GM23338 (cell line): ENCODE measurements around the gene UQCRC1. TPM values are rescaled to one million over a fixed set of nuclear protein-coding genes. Genes with fewer than 3 reads are reported as not detected.

Source experiments
- ATAC-seq: fragments of 200-7000 bp; cut with Tn5 transposase; 3 replicates; pipeline ENCODE4 v1.9.1; 2020
- DNase-seq: peaks from one replicate; pipeline ENCODE4 v3.0.0-alpha.2; 2015; ENCODE audit warnings: low spot score
- H2AFZ ChIP-seq: fragments of 200-600 bp; sonication (generic); 2 replicates; pipeline ENCODE4 v1.8.0; 2016; ENCODE audit warnings: antibody characterized with exemption, mild to moderate bottlenecking, moderate library complexity
- H3F3A ChIP-seq: fragments of 200-600 bp; sonication (generic); replicated peaks from 2 replicates; pipeline ENCODE4 v1.8.0; 2017; ENCODE audit warnings: antibody characterized with exemption, mixed run types, low read depth
- H3K27ac ChIP-seq: fragments of 200-600 bp; sonication (generic); 2 replicates; pipeline ENCODE4 v1.6.1; 2016; ENCODE audit warnings: low read depth
- H3K27me3 ChIP-seq: fragments of 200-600 bp; sonication (generic); 2 replicates; pipeline ENCODE4 v1.8.0; 2016; ENCODE audit warnings: mild to moderate bottlenecking, mixed run types, moderate library complexity; ENCODE audit not compliant: insufficient read depth
- H3K36me3 ChIP-seq: fragments of 200-600 bp; sonication (generic); 2 replicates; pipeline ENCODE4 v1.8.0; 2016; ENCODE audit warnings: mild to moderate bottlenecking; ENCODE audit not compliant: insufficient read depth
- H3K4me1 ChIP-seq: fragments of 200-600 bp; sonication (generic); 2 replicates; pipeline ENCODE4 v1.8.0; 2016; ENCODE audit warnings: mild to moderate bottlenecking, moderate library complexity; ENCODE audit not compliant: insufficient read depth
- H3K4me2 ChIP-seq: fragments of 200-600 bp; sonication (generic); 2 replicates; pipeline ENCODE4 v1.7.1; 2017; ENCODE audit warnings: mixed run types
- H3K4me3 ChIP-seq: fragments of 200-600 bp; sonication (generic); 2 replicates; pipeline ENCODE4 v1.6.1; 2016; ENCODE audit warnings: mixed run types
- H3K79me2 ChIP-seq: fragments of 200-600 bp; sonication (generic); replicated peaks from 2 replicates; pipeline ENCODE4 v1.8.0; 2017; ENCODE audit warnings: mild to moderate bottlenecking; ENCODE audit not compliant: insufficient read depth
- H3K9me2 ChIP-seq: fragments of 200-600 bp; sonication (generic); 2 replicates; pipeline ENCODE4 v1.8.0; 2017; ENCODE audit not compliant: insufficient read depth
- H4K20me1 ChIP-seq: fragments of 200-600 bp; sonication (generic); replicated peaks from 2 replicates; pipeline ENCODE4 v1.8.0; 2017; ENCODE audit warnings: mild to moderate bottlenecking; ENCODE audit not compliant: insufficient read depth
- H3K27ac Mint-ChIP-seq: 2 replicates; pipeline ENCODE4 v1.8.0; 2020; ENCODE audit warnings: inconsistent platforms, mild to moderate bottlenecking, moderate library complexity, mixed read lengths
- H3K27me3 Mint-ChIP-seq: 3 replicates; pipeline ENCODE4 v1.8.0; 2022; ENCODE audit warnings: low read depth, mild to moderate bottlenecking, moderate library complexity, mixed read lengths, inconsistent platforms; ENCODE audit not compliant: insufficient read depth, poor library complexity
- H3K36me3 Mint-ChIP-seq: 3 replicates; pipeline ENCODE4 v1.8.0; 2021; ENCODE audit warnings: low read depth, mild to moderate bottlenecking, inconsistent platforms, moderate library complexity, mixed read lengths
- H3K4me1 Mint-ChIP-seq: 3 replicates; pipeline ENCODE4 v1.8.0; 2020; ENCODE audit warnings: mild to moderate bottlenecking, inconsistent platforms, mixed read lengths
- H3K4me3 Mint-ChIP-seq: 3 replicates; pipeline ENCODE4 v1.8.0; 2021; ENCODE audit warnings: moderate library complexity, mild to moderate bottlenecking, inconsistent platforms, mixed read lengths
- H3K9me3 Mint-ChIP-seq: 3 replicates; pipeline ENCODE4 v1.8.0; 2020; ENCODE audit warnings: moderate library complexity, mild to moderate bottlenecking, inconsistent platforms, mixed read lengths
- CREB1 ChIP-seq: fragments of 250-450 bp; sonication (Bioruptor Pico); IDR thresholded peaks from 2 replicates; pipeline ENCODE4 v1.5.0; 2020; ENCODE audit warnings: low read depth, mild to moderate bottlenecking, moderate library complexity
- EZH2 ChIP-seq: fragments of 200-600 bp; sonication (generic); IDR thresholded peaks from one replicate; pipeline ENCODE4 v1.8.0; 2017; ENCODE audit warnings: antibody characterized with exemption, mild to moderate bottlenecking, low read depth; ENCODE audit not compliant: unreplicated experiment
- EZH2phosphoT487 ChIP-seq: fragments of 200-600 bp; sonication (generic); IDR thresholded peaks from one replicate; pipeline ENCODE4 v1.8.1; 2018; ENCODE audit warnings: antibody characterized with exemption; ENCODE audit not compliant: unreplicated experiment
- JUNB ChIP-seq: IDR thresholded peaks from one replicate; pipeline ENCODE4 v1.6.1; 2016; ENCODE audit warnings: antibody characterized with exemption; ENCODE audit not compliant: unreplicated experiment
- NANOG ChIP-seq: IDR thresholded peaks from 2 replicates; pipeline ENCODE4 v1.6.1; 2016; ENCODE audit warnings: antibody characterized with exemption, borderline replicate concordance
- POLR2AphosphoS5 ChIP-seq: IDR thresholded peaks from 2 replicates; pipeline ENCODE4 v1.6.1; 2016; ENCODE audit warnings: antibody characterized with exemption, low read depth
- STAT1 ChIP-seq: IDR thresholded peaks from one replicate; pipeline ENCODE4 v1.6.1; 2016; ENCODE audit warnings: antibody characterized with exemption; ENCODE audit not compliant: unreplicated experiment
- ZNF114 ChIP-seq: fragments of 250-450 bp; sonication (Bioruptor Pico); IDR thresholded peaks from 2 replicates; pipeline ENCODE4 v1.5.0; 2020; ENCODE audit warnings: mild to moderate bottlenecking, moderate library complexity
- ZNF331 ChIP-seq: fragments of 250-450 bp; sonication (Bioruptor Pico); IDR thresholded peaks from 2 replicates; pipeline ENCODE4 v1.5.0; 2020; ENCODE audit warnings: low read depth, mild to moderate bottlenecking, moderate library complexity
- polyA plus RNA-seq: library from polyadenylated mRNA; unstranded; fragments of >200 nt; fragmentation: Nextera tagmentation; extraction: Ambion mirVana; gene quantifications from 2 replicates; pipeline ENCODE4 v1.2.1, GENCODE V29; 2016
- total RNA-seq: library from RNA; depleted of rRNA; stranded (reverse); fragments of >200 nt; shearing (Covaris generic); gene quantifications from 2 replicates; pipeline ENCODE4 v1.2.3, GENCODE V29; 2014
- TF ChIP-seq, protein P1 (sequence below): IDR thresholded peaks from one replicate; pipeline ENCODE4 v1.6.1; 2018; ENCODE audit warnings: antibody characterized with exemption; ENCODE audit not compliant: unreplicated experiment
- TF ChIP-seq, protein P2 (sequence below): fragments of 250-450 bp; sonication (Bioruptor Pico); IDR thresholded peaks from 2 replicates; pipeline ENCODE4 v1.5.0; 2020; ENCODE audit warnings: mild to moderate bottlenecking, moderate library complexity
- TF ChIP-seq, protein P3 (sequence below): IDR thresholded peaks from 2 replicates; pipeline ENCODE4 v1.6.1; 2016; ENCODE audit warnings: antibody characterized with exemption
- TF ChIP-seq, protein P4 (sequence below), 2 experiments: fragments of 200-600 bp in 1 of 2; sonication (generic) in 1 of 2; conservative IDR thresholded peaks; 2 replicates each; pipeline versions ENCODE4 v1.5.1 to v1.6.1; 2016 to 2017; ENCODE audit warnings: antibody characterized with exemption in 2 of 2, low read depth in 2 of 2, mild to moderate bottlenecking in 2 of 2, moderate library complexity in 1 of 2

Gene UQCRC1
- total and polyA plus RNA-seq, 2 experiments from 2014 or later, result 232 to 439 TPM

DNA sequence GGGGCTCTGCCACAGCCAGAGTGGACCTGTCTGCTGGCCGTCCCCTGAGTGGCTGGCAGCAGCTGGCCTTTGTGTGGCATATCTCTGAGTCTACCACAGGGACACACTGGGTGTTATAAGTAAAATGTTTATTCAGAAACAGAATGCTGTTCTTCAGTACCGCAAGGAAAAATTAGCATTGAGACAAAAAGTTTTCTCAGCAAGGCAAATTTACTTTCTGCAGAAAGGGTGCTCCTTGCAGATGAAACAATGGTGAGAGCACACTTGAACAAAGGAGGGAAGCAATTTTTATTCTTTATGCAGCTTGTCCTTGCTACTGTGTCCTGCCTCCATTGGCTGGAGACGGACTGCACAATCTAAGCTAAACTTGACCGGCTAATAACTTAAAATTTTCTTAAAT, 8.1 kb upstream of the UQCRC1 start:
- Histone ChIP-seq H3K36me3 (peaks cover 7% of the 10 kb centered on the region), H3K4me2 (no peak overlapping the region), H3K4me3 (no peak overlapping the region), H3K27me3 (no peaks in the 10 kb centered on the region), H3K79me2 (no peaks in the 10 kb centered on the region), H4K20me1 (no peaks in the 10 kb centered on the region), H3K4me1 (no peaks in the 10 kb centered on the region), H3K9me2 (no peaks in the 10 kb centered on the region), H2AFZ (no peak overlapping the region), H3K27ac (no peak overlapping the region), H3F3A (peaks cover 3% of the 10 kb centered on the region)
- DNase-seq, result no peak
- no peak for TF ChIP-seq NANOG
- TF ChIP-seq CREB1 (CRISPR knock-in tag), result no peak
- no peak for TF ChIP-seq ZNF114 (CRISPR knock-in tag)
- TF ChIP-seq, protein P1, sequence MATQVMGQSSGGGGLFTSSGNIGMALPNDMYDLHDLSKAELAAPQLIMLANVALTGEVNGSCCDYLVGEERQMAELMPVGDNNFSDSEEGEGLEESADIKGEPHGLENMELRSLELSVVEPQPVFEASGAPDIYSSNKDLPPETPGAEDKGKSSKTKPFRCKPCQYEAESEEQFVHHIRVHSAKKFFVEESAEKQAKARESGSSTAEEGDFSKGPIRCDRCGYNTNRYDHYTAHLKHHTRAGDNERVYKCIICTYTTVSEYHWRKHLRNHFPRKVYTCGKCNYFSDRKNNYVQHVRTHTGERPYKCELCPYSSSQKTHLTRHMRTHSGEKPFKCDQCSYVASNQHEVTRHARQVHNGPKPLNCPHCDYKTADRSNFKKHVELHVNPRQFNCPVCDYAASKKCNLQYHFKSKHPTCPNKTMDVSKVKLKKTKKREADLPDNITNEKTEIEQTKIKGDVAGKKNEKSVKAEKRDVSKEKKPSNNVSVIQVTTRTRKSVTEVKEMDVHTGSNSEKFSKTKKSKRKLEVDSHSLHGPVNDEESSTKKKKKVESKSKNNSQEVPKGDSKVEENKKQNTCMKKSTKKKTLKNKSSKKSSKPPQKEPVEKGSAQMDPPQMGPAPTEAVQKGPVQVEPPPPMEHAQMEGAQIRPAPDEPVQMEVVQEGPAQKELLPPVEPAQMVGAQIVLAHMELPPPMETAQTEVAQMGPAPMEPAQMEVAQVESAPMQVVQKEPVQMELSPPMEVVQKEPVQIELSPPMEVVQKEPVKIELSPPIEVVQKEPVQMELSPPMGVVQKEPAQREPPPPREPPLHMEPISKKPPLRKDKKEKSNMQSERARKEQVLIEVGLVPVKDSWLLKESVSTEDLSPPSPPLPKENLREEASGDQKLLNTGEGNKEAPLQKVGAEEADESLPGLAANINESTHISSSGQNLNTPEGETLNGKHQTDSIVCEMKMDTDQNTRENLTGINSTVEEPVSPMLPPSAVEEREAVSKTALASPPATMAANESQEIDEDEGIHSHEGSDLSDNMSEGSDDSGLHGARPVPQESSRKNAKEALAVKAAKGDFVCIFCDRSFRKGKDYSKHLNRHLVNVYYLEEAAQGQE, result no peak
- no peak for TF ChIP-seq EZH2phosphoT487
- no peak for TF ChIP-seq EZH2
- TF ChIP-seq, protein P2, sequence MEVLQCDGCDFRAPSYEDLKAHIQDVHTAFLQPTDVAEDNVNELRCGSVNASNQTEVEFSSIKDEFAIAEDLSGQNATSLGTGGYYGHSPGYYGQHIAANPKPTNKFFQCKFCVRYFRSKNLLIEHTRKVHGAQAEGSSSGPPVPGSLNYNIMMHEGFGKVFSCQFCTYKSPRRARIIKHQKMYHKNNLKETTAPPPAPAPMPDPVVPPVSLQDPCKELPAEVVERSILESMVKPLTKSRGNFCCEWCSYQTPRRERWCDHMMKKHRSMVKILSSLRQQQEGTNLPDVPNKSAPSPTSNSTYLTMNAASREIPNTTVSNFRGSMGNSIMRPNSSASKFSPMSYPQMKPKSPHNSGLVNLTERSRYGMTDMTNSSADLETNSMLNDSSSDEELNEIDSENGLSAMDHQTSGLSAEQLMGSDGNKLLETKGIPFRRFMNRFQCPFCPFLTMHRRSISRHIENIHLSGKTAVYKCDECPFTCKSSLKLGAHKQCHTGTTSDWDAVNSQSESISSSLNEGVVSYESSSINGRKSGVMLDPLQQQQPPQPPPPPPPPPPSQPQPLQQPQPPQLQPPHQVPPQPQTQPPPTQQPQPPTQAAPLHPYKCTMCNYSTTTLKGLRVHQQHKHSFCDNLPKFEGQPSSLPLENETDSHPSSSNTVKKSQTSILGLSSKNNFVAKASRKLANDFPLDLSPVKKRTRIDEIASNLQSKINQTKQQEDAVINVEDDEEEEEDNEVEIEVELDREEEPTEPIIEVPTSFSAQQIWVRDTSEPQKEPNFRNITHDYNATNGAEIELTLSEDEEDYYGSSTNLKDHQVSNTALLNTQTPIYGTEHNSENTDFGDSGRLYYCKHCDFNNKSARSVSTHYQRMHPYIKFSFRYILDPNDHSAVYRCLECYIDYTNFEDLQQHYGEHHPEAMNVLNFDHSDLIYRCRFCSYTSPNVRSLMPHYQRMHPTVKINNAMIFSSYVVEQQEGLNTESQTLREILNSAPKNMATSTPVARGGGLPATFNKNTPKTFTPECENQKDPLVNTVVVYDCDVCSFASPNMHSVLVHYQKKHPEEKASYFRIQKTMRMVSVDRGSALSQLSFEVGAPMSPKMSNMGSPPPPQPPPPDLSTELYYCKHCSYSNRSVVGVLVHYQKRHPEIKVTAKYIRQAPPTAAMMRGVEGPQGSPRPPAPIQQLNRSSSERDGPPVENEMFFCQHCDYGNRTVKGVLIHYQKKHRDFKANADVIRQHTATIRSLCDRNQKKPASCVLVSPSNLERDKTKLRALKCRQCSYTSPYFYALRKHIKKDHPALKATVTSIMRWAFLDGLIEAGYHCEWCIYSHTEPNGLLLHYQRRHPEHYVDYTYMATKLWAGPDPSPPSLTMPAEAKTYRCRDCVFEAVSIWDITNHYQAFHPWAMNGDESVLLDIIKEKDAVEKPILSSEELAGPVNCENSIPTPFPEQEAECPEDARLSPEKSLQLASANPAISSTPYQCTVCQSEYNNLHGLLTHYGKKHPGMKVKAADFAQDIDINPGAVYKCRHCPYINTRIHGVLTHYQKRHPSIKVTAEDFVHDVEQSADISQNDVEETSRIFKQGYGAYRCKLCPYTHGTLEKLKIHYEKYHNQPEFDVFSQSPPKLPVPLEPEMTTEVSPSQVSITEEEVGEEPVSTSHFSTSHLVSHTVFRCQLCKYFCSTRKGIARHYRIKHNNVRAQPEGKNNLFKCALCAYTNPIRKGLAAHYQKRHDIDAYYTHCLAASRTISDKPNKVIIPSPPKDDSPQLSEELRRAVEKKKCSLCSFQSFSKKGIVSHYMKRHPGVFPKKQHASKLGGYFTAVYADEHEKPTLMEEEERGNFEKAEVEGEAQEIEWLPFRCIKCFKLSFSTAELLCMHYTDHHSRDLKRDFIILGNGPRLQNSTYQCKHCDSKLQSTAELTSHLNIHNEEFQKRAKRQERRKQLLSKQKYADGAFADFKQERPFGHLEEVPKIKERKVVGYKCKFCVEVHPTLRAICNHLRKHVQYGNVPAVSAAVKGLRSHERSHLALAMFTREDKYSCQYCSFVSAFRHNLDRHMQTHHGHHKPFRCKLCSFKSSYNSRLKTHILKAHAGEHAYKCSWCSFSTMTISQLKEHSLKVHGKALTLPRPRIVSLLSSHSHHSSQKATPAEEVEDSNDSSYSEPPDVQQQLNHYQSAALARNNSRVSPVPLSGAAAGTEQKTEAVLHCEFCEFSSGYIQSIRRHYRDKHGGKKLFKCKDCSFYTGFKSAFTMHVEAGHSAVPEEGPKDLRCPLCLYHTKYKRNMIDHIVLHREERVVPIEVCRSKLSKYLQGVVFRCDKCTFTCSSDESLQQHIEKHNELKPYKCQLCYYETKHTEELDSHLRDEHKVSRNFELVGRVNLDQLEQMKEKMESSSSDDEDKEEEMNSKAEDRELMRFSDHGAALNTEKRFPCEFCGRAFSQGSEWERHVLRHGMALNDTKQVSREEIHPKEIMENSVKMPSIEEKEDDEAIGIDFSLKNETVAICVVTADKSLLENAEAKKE (CRISPR knock-in tag), result no peak
- TF ChIP-seq, protein P3, sequence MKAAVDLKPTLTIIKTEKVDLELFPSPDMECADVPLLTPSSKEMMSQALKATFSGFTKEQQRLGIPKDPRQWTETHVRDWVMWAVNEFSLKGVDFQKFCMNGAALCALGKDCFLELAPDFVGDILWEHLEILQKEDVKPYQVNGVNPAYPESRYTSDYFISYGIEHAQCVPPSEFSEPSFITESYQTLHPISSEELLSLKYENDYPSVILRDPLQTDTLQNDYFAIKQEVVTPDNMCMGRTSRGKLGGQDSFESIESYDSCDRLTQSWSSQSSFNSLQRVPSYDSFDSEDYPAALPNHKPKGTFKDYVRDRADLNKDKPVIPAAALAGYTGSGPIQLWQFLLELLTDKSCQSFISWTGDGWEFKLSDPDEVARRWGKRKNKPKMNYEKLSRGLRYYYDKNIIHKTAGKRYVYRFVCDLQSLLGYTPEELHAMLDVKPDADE, result no peak
- TF ChIP-seq, protein P4, sequence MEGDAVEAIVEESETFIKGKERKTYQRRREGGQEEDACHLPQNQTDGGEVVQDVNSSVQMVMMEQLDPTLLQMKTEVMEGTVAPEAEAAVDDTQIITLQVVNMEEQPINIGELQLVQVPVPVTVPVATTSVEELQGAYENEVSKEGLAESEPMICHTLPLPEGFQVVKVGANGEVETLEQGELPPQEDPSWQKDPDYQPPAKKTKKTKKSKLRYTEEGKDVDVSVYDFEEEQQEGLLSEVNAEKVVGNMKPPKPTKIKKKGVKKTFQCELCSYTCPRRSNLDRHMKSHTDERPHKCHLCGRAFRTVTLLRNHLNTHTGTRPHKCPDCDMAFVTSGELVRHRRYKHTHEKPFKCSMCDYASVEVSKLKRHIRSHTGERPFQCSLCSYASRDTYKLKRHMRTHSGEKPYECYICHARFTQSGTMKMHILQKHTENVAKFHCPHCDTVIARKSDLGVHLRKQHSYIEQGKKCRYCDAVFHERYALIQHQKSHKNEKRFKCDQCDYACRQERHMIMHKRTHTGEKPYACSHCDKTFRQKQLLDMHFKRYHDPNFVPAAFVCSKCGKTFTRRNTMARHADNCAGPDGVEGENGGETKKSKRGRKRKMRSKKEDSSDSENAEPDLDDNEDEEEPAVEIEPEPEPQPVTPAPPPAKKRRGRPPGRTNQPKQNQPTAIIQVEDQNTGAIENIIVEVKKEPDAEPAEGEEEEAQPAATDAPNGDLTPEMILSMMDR (conservative IDR thresholded peaks at IDR 0.05; ENCODE audit: low read depth in 2 of 2), result no peak
- no peak for TF ChIP-seq JUNB
- TF ChIP-seq STAT1, result no peak
- no peak for TF ChIP-seq ZNF331 (CRISPR knock-in tag)
- TF ChIP-seq POLR2AphosphoS5, result no peak
- Mint-ChIP-seq H3K27me3 (peaks cover 8% of the 10 kb centered on the region), H3K27ac (no peak overlapping the region), H3K36me3 (peaks cover 54% of the 10 kb centered on the region), H3K4me1 (no peaks in the 10 kb centered on the region), H3K4me3 (no peak overlapping the region), H3K9me3 (peaks cover 31% of the 10 kb centered on the region)
- ATAC-seq, result no peak
